A549 (cell line): ENCODE measurements around the gene DLG2. TPM values are rescaled to one million over a fixed set of nuclear protein-coding genes. Genes with fewer than 3 reads are reported as not detected.

Experiments used
- ATAC-seq, 2 experiments: fragments of 200-7000 bp in 1 of 2; fragments of >200 bp in 1 of 2; cut with Nextera tagmentation in 1 of 2; cut with Tn5 transposase in 1 of 2; 3 replicates each; pipeline versions ENCODE4 v1.8.0 to v1.9.1; 2018 to 2020; ENCODE audit warnings: mild to moderate bottlenecking in 1 of 2, moderate library complexity in 1 of 2
- CTCF ChIA-PET: fragments of 300-600 bp; sonication (Branson Sonifier 250); formaldehyde crosslinking; extraction: SDS; loops from one replicate; lab custom pipeline; 2021; ENCODE audit warnings: antibody characterized with exemption, inconsistent platforms; lab: Yijun Ruan, JAX
- POLR2A ChIA-PET: fragments of 350-600 bp; formaldehyde crosslinking; extraction: SDS; loops from one replicate; lab custom pipeline; 2021; ENCODE audit warnings: antibody characterized with exemption, inconsistent platforms; lab: Yijun Ruan, JAX
- DNase-seq, 2 experiments: peaks; one replicate each; pipeline versions ENCODE4 v3.0.0 to v3.0.0-alpha.2; 2011 to 2016; ENCODE audit warnings: low read depth in 1 of 2, low spot score in 1 of 2
- FAIRE-seq: peaks from 2 replicates; lab custom pipeline; 2011; peaks lifted over from hg19 to GRCh38; lab: Jason Lieb, UNC
- H3K27ac ChIP-seq, 2 experiments: fragments of >200 bp; sonication (Bioruptor Twin); formaldehyde crosslinking; 3 replicates each; pipeline ENCODE4 v1.5.1; 2016 to 2017
- H3K4me1 ChIP-seq: fragments of >200 bp; sonication (Bioruptor Twin); formaldehyde crosslinking; 3 replicates; pipeline ENCODE4 v1.6.1; 2016
- H3K4me2 ChIP-seq: fragments of >200 bp; sonication (Bioruptor Twin); formaldehyde crosslinking; 3 replicates; pipeline ENCODE4 v1.6.1; 2016
- H3K4me3 ChIP-seq: fragments of >200 bp; sonication (Bioruptor Twin); formaldehyde crosslinking; 3 replicates; pipeline ENCODE4 v1.5.1; 2016
- H3K9me3 ChIP-seq: fragments of >200 bp; sonication (Bioruptor Twin); formaldehyde crosslinking; 3 replicates; pipeline ENCODE4 v1.6.1; 2016
- ATOH8 ChIP-seq: fragments of 250-450 bp; sonication (Bioruptor Pico); IDR thresholded peaks from 2 replicates; pipeline ENCODE4 v1.5.0; 2020; ENCODE audit warnings: low read depth, mild to moderate bottlenecking, moderate library complexity
- BCL3 ChIP-seq: fragments of >200 bp; sonication (Bioruptor Twin); formaldehyde crosslinking; IDR thresholded peaks from 3 replicates; pipeline ENCODE4 v1.6.1; 2016
- BHLHE40 ChIP-seq: IDR thresholded peaks from 2 replicates; pipeline ENCODE4 v1.6.1; 2012; ENCODE audit warnings: low read depth, low read length, inconsistent platforms
- CTCF ChIP-seq: fragments of >200 bp; sonication (Bioruptor Twin); formaldehyde crosslinking; IDR thresholded peaks from 3 replicates; pipeline ENCODE4 v1.5.1; 2016
- EHMT2 ChIP-seq: fragments of 200-600 bp; sonication (generic); IDR thresholded peaks from 2 replicates; pipeline ENCODE4 v1.6.1; 2016; ENCODE audit warnings: antibody characterized with exemption, low read depth, mild to moderate bottlenecking, moderate library complexity
- ELK1 ChIP-seq: fragments of 150-350 bp; IDR thresholded peaks from 2 replicates; pipeline ENCODE4 v1.6.1; 2014; ENCODE audit warnings: low read depth, mild to moderate bottlenecking, low read length
- FOSB ChIP-seq: fragments of 250-450 bp; sonication (Bioruptor Pico); IDR thresholded peaks from 2 replicates; pipeline ENCODE4 v1.5.0; 2020; ENCODE audit warnings: mild to moderate bottlenecking, moderate library complexity
- FOSL2 ChIP-seq, 2 experiments: fragments of 450-650 bp in 1 of 2; fragments of >200 bp in 1 of 2; sonication (Bioruptor Twin) in 1 of 2; formaldehyde crosslinking; IDR thresholded peaks; 2 replicates each; pipeline versions ENCODE4 v1.5.0 to v1.6.1; 2016 to 2020; ENCODE audit warnings: mild to moderate bottlenecking in 1 of 2, moderate library complexity in 1 of 2
- GATA3 ChIP-seq: IDR thresholded peaks from 2 replicates; pipeline ENCODE4 v1.6.1; 2012; ENCODE audit warnings: borderline replicate concordance
- HES2 ChIP-seq: fragments of >200 bp; sonication (Bioruptor Twin); formaldehyde crosslinking; IDR thresholded peaks from 2 replicates; pipeline ENCODE4 v1.6.1; 2016
- HEYL ChIP-seq: fragments of 250-450 bp; sonication (Bioruptor Pico); IDR thresholded peaks from 2 replicates; pipeline ENCODE4 v1.8.0; 2021; ENCODE audit warnings: mild to moderate bottlenecking, moderate library complexity
- HMGXB4 ChIP-seq: fragments of 250-450 bp; sonication (Bioruptor Pico); IDR thresholded peaks from 2 replicates; pipeline ENCODE4 v1.5.0; 2021; ENCODE audit warnings: mild to moderate bottlenecking, moderate library complexity, borderline replicate concordance
- HOXB13 ChIP-seq: fragments of 250-450 bp; sonication (Bioruptor Pico); IDR thresholded peaks from 2 replicates; pipeline ENCODE4 v1.5.0; 2020; ENCODE audit warnings: low read depth, mild to moderate bottlenecking, moderate library complexity
- KDM5A ChIP-seq: fragments of 200-600 bp; sonication (generic); IDR thresholded peaks from 2 replicates; pipeline ENCODE4 v1.6.1; 2016; ENCODE audit warnings: antibody characterized with exemption, mild to moderate bottlenecking
- MAFK ChIP-seq: fragments of 450-650 bp; IDR thresholded peaks from 2 replicates; pipeline ENCODE4 v1.6.1; 2014; ENCODE audit not compliant: partially characterized antibody
- MAZ ChIP-seq: fragments of 150-350 bp; IDR thresholded peaks from 2 replicates; pipeline ENCODE4 v1.6.1; 2014; ENCODE audit warnings: antibody characterized with exemption, low read depth, low read length, borderline replicate concordance
- NFE2L2 ChIP-seq: fragments of 150-350 bp; conservative IDR thresholded peaks from 2 replicates; pipeline ENCODE4 v1.6.1; 2014; ENCODE audit warnings: low read length
- NPAS2 ChIP-seq: fragments of 250-450 bp; sonication (Bioruptor Pico); IDR thresholded peaks from 2 replicates; pipeline ENCODE4 v1.8.0; 2022; ENCODE audit warnings: mild to moderate bottlenecking, moderate library complexity, borderline replicate concordance
- NR3C1 ChIP-seq: fragments of >200 bp; sonication (Bioruptor Twin); formaldehyde crosslinking; IDR thresholded peaks from 3 replicates; pipeline ENCODE4 v1.6.1; 2017
- PBX3 ChIP-seq: IDR thresholded peaks from 2 replicates; pipeline ENCODE4 v1.6.1; 2012
- PHF8 ChIP-seq: fragments of 200-600 bp; sonication (generic); IDR thresholded peaks from 2 replicates; pipeline ENCODE4 v1.6.1; 2016; ENCODE audit warnings: low read depth, mild to moderate bottlenecking, antibody characterized with exemption, moderate library complexity, borderline replicate concordance
- POLR2A ChIP-seq: IDR thresholded peaks from 2 replicates; pipeline ENCODE4 v1.6.1; 2012; ENCODE audit warnings: mild to moderate bottlenecking, low read length
- POLR2AphosphoS2 ChIP-seq: conservative IDR thresholded peaks from 2 replicates; pipeline ENCODE4 v1.6.1; 2012; ENCODE audit warnings: low read length, improper control_type of control experiment, inconsistent platforms
- RCOR1 ChIP-seq: fragments of 150-350 bp; IDR thresholded peaks from 2 replicates; pipeline ENCODE4 v1.6.1; 2014; ENCODE audit warnings: antibody characterized with exemption, low read length, low read depth
- SREBF2 ChIP-seq: fragments of 450-650 bp; IDR thresholded peaks from 2 replicates; pipeline ENCODE4 v1.6.1; 2014; ENCODE audit warnings: mild to moderate bottlenecking, moderate library complexity
- TP53 ChIP-seq: fragments of 250-450 bp; sonication (Bioruptor Pico); IDR thresholded peaks from 2 replicates; pipeline ENCODE4 v1.5.0; 2021; ENCODE audit warnings: mild to moderate bottlenecking, moderate library complexity
- ZFP36 ChIP-seq: fragments of 450-650 bp; IDR thresholded peaks from 2 replicates; pipeline ENCODE4 v1.6.1; 2014; ENCODE audit warnings: borderline replicate concordance; ENCODE audit not compliant: partially characterized antibody
- WGBS: methylation state at CpG from one replicate; pipeline ENCODE4 v1.1.6; 2017; ENCODE audit errors: missing lambda C conversion rate; 5-methylcytosine and 5-hydroxymethylcytosine counted together
- polyA plus RNA-seq, 4 experiments: library from polyadenylated mRNA; depleted of rRNA in 3 of 4; stranded (reverse); fragments of >200 nt; fragmentation: RNase III in 1 of 4; extraction: RNeasy Plus Mini Kit Qiagen cat#74134 plus additional on column Dnase treatment in 1 of 4; gene quantifications; 2 replicates in 3 of 4; 3 replicates in 1 of 4; pipeline ENCODE4 v1.2.3, GENCODE V29; 2011 to 2017

Gene DLG2
- polyA plus RNA-seq, 2 of the 4 experiments (the other 2 are of a cell fraction), result 0.26 to 0.79 TPM

- Histone ChIP-seq H3K4me2 (no peak overlapping the region), H3K4me1 (no peaks in the 10 kb centered on the region), H3K4me3 (no peak overlapping the region), H3K27ac (no peak overlapping the region), H3K9me3 (no peaks in the 10 kb centered on the region)
- no peak for ATAC-seq
- DNase-seq, result no peak
- CTCF ChIA-PET, result no interaction called here
- 64% methylated on average over 10 of the region's 11 CpGs for WGBS
- TF ChIP-seq EHMT2 (no peak), MAZ (no peak), NR3C1 (no peak), ZFP36 (no peak), ELK1 (no peak), NPAS2 (CRISPR knock-in tag) (no peak), GATA3 (no peak), HES2 (no peak), HEYL (CRISPR knock-in tag) (no peak), SREBF2 (no peak), FOSL2 (IDR thresholded peaks at IDR 0.05) (no peak), FOSL2 (CRISPR knock-in tag; IDR thresholded peaks at IDR 0.05) (no peak), PHF8 (no peak), FOSB (no peak), POLR2A (no peak), ATOH8 (CRISPR knock-in tag) (no peak), RCOR1 (no peak), NFE2L2 (no peak)
- FAIRE-seq, result no peak
- POLR2A ChIA-PET, result no interaction called here
Observed at GRCh38 chr11:85027346-85027745, 599.8 kb downstream of the DLG2 start.

GRCh38 chr11:85021058-85021457 is 606.1 kb downstream of the DLG2 start:
- ChIA-PET POLR2A (no interaction called here), CTCF (no interaction called here)
- Histone ChIP-seq H3K9me3 (no peaks in the 10 kb centered on the region), H3K27ac (no peak overlapping the region), H3K4me2 (peak overlapping the region; percentile 19; the same call in 2 of the 3 replicates), H3K4me3 (no peak overlapping the region), H3K4me1 (no peaks in the 10 kb centered on the region)
- WGBS, result 8% methylated on average over 9 of the region's 9 CpGs
- FAIRE-seq (no peak), DNase-seq (no peak), ATAC-seq (peak in 1 of 2 experiments; percentile 21; a peak in 1 of 6 replicates)
- TF ChIP-seq PBX3, result no peak
- TF ChIP-seq HOXB13 (CRISPR knock-in tag), result no peak
- TF ChIP-seq HMGXB4 (CRISPR knock-in tag), result no peak
- no peak for TF ChIP-seq KDM5A
- TF ChIP-seq HEYL (CRISPR knock-in tag), result no peak
- no peak for TF ChIP-seq CTCF
- TF ChIP-seq MAFK, result no peak
- no peak for TF ChIP-seq POLR2A
- no peak for TF ChIP-seq BCL3
- TF ChIP-seq POLR2AphosphoS2, result no peak
- no peak for TF ChIP-seq TP53 (CRISPR knock-in tag)
- no peak for TF ChIP-seq BHLHE40
